ENCODE measurements around the gene PRSS16.

DNA sequence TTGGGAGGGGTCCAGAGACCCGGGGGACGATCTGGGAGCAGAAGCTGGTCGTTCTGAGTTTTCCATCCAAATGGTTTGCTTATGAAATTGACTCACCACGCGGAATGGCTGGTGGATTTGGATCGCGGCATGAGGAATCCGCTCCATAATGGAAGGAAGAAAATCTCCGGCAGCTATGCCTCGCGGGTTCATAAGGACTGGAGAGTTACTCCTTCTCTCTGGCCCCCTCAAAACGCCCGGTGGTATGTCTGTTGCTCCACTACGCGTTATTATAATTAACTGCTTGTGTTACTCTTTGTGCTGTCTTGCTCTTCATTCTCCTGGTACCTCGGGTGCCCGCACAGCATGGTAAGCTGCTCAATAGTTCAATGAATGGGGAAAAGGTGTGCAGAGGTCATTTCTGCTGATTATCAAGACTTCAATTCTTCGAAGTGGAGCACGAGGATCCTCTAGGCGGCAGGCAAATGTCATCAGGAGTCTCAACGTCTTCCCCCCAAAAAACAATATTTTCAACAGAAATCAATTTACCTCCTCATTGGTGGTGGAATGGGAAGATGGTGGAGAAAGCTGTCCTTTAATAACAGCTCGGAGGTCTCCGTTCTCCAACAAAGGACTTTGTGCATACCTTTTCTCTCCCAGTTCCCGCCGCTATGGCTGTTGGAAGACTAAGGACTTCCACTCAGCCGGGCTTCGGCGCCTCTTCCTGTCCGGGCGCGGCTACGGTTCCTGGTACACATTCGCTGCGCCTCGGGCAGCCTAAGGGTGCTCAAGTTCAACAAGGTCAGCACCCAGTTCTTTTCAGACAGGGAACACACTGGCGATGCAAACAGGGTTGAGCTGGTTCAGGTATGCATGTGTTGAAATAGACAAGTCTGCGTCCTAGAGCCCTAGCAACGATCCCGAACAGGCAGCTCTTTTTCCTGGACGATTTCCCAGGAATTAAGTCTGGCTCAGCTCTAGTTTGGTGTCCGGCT lies 9.2 kb upstream of the PRSS16 start:
- TF ChIP-seq CTCF (IDR thresholded peaks at IDR 0.05) (no peak), POLR2AphosphoS5 (IDR thresholded peaks at IDR 0.05) (no peak), POLR2A (IDR thresholded peaks at IDR 0.05) (no peak)
